ENCODE data around the gene LY86. TPM values are rescaled to one million over a fixed set of nuclear protein-coding genes. Genes with fewer than 3 reads are reported as not detected.

The LY86 gene
- total and polyA plus RNA-seq, 9 of the 15 experiments (the other 6 are each of a cell fraction or from before 2014, with no cell fraction given), result 0.08 to 0.20 TPM; not detected in 7

- TF ChIP-seq ARID1B (IDR thresholded peaks at IDR 0.05), result no peak
- no peak for TF ChIP-seq MBD1 (CRISPR knock-in tag; IDR thresholded peaks at IDR 0.05)
These were observed 34.0 kb downstream of the LY86 start (continued) for GRCh38 chr6:6622501-6622900.

GRCh38 chr6:6623553-6623952 lies 35.0 kb downstream of the LY86 start:
- Histone ChIP-seq H3K36me3 (ENCODE audit: control insufficient read depth, insufficient read depth, low read length) (no peaks in the 10 kb centered on the region), H4K20me1 (replicated peaks; ENCODE audit: control insufficient read depth, insufficient read depth, low read length) (no peaks in the 10 kb centered on the region), H2AFZ (ENCODE audit: low read depth, low read length) (no peak overlapping the region), H3K9me1 (ENCODE audit: control insufficient read depth, insufficient read depth, low read length) (no peaks in the 10 kb centered on the region), H3K4me3 (no peak overlapping the region), H3K4me2 (ENCODE audit: insufficient read depth, low read length) (no peak overlapping the region), H3K27me3 (ENCODE audit: control insufficient read depth in 2 of 2, insufficient read depth in 2 of 2, low read length in 2 of 2) (peaks cover 26 to 44% of the 10 kb centered on the region in 2 experiments; a peak in 4 of 5 replicates), H3K4me1 (replicated peaks in 1 of 2; ENCODE audit: control insufficient read depth in 2 of 2, insufficient read depth in 2 of 2, low read length in 2 of 2) (no peaks in the 10 kb centered on the region), H3K9ac (ENCODE audit: insufficient read depth in 1 of 2, low read depth in 2 of 2, low read length in 2 of 2) (no peak overlapping the region), H3K79me2 (ENCODE audit: control insufficient read depth, insufficient read depth, low read length) (no peaks in the 10 kb centered on the region), H3K9me3 (replicated peaks; ENCODE audit: control insufficient read depth, insufficient read depth, low read depth, low read length) (no peaks in the 10 kb centered on the region), H3K27ac (ENCODE audit: extremely low read depth, low read depth, low read length) (no peak overlapping the region)
- intact Hi-C loops (cut with micrococcal nuclease), result no loop called here
- ChIA-PET CTCF (ENCODE audit: low intra/inter-chr PET ratio) (no interaction called here), POLR2A (interaction anchor here (1.0 to 2.0 kb wide), 4 partner anchors 12 to 22 kb away, joined by 3 to 7 read pairs (median 3); no protein-coding TSS in a partner anchor)
- no peak for TF ChIP-seq ARID3B (CRISPR knock-in tag; IDR thresholded peaks at IDR 0.05; ENCODE audit: borderline replicate concordance)
- TF ChIP-seq ZNF830 (CRISPR knock-in tag; IDR thresholded peaks at IDR 0.05), result no peak
- no peak for TF ChIP-seq NR2F6 (CRISPR knock-in tag; IDR thresholded peaks at IDR 0.05)
- TF ChIP-seq HNRNPLL (IDR thresholded peaks at IDR 0.05; ENCODE audit: low read depth, low read length, poor library complexity, severe bottlenecking), result no peak
- no peak for TF ChIP-seq NRF1 (conservative IDR thresholded peaks at IDR 0.05 in 1 of 2, IDR thresholded peaks at IDR 0.05 in 1 of 2)
- no peak for TF ChIP-seq MLX (CRISPR knock-in tag; conservative IDR thresholded peaks at IDR 0.05)
- TF ChIP-seq NR4A1 (CRISPR knock-in tag; IDR thresholded peaks at IDR 0.05), result no peak
- TF ChIP-seq NR4A1 (tag; IDR thresholded peaks at IDR 0.05), result no peak
- ATAC-seq (no peak), DNase-seq (ENCODE audit: extremely low read depth in 1 of 4, low spot score in 3 of 4) (no peak), FAIRE-seq (peak; percentile 19)
- BruUV-seq (replicated peaks), result no TSS peak
- 0% methylated on average over 1 of the region's 1 CpG for WGBS (ENCODE audit: insufficient coverage, low coverage, missing lambda C conversion rate)
- in situ Hi-C loops (cut with MboI), result no loop called here
